GM12872 (cell line): ENCODE data around the gene ASIC1.

Experiments
- CTCF ChIP-seq: IDR thresholded peaks from 3 replicates; pipeline ENCODE4 v1.5.1; 2011; ENCODE audit warnings: low read depth, mild to moderate bottlenecking, low read length, moderate library complexity; ENCODE audit not compliant: insufficient read depth

ASIC1 gene

GRCh38 chr12:50050410-50051098, 6.8 kb upstream of the ASIC1 start:
- TF ChIP-seq CTCF: no peak

GRCh38 chr12:50051101-50051806, 6.1 kb upstream of the ASIC1 start:
- no peak for TF ChIP-seq CTCF

- TF ChIP-seq CTCF: no peak
Observed at GRCh38 chr12:50052544-50052943, 4.9 kb upstream of the ASIC1 start.

GRCh38 chr12:50052964-50053363, 4.4 kb upstream of the ASIC1 start:
- no peak for TF ChIP-seq CTCF

- TF ChIP-seq CTCF: no peak
Observed at GRCh38 chr12:50053583-50053982, 3.8 kb upstream of the ASIC1 start.

- peak; percentile 99 for TF ChIP-seq CTCF
Observed at GRCh38 chr12:50055831-50056638, 1.4 kb upstream of the ASIC1 start.

- no peak for TF ChIP-seq CTCF
Observed at GRCh38 chr12:50056639-50056976, 788 bp upstream of the ASIC1 start.
